HepG2 (cell line): ENCODE data around the gene CFAP61. TPM values are rescaled to one million over a fixed set of nuclear protein-coding genes. Genes with fewer than 3 reads are reported as not detected.

ENCODE experiments used
- ATAC-seq: fragments of 200-7000 bp; cut with Tn5 transposase; 3 replicates; pipeline ENCODE4 v1.9.1; 2020; ENCODE audit warnings: mild to moderate bottlenecking, moderate library complexity
- BruUV-seq: library from RNA; stranded (reverse); fragments of 400-500 nt; replicated peaks from 2 replicates; lab custom pipeline; 2021; lab: Mats Ljungman, UMichigan
- CTCF ChIA-PET: fragments of 300-600 bp; formaldehyde crosslinking; extraction: SDS; loops from one replicate; lab custom pipeline; 2021; ENCODE audit warnings: low total read pairs, inconsistent platforms, low intra/inter-chr PET ratio; lab: Yijun Ruan, JAX
- POLR2A ChIA-PET: fragments of 350-600 bp; sonication (Branson Sonifier 250); formaldehyde crosslinking; loops from one replicate; lab custom pipeline; 2020; ENCODE audit warnings: antibody characterized with exemption, inconsistent platforms; lab: Yijun Ruan, JAX
- DNase-seq: peaks from one replicate; pipeline ENCODE4 v3.0.0-alpha.2; 2015; ENCODE audit warnings: low spot score
- FAIRE-seq: peaks from 3 replicates; lab custom pipeline; 2011; peaks lifted over from hg19 to GRCh38; lab: Jason Lieb, UNC
- H2AFZ ChIP-seq: one replicate; pipeline ENCODE4 v1.6.1; 2011; ENCODE audit warnings: low read length, inconsistent platforms
- H3K27ac ChIP-seq: fragments of 300-600 bp; 3 replicates; pipeline ENCODE4 v1.8.0; 2011; ENCODE audit warnings: mixed run types, mild to moderate bottlenecking, mixed read lengths, low read length, inconsistent platforms; ENCODE audit not compliant: insufficient read depth; ENCODE audit errors: extremely low read length
- H3K27me3 ChIP-seq, 2 experiments: fragments of 200-600 bp in 1 of 2; 2 replicates in 1 of 2; 3 replicates in 1 of 2; pipeline versions ENCODE4 v1.6.0 to v1.8.0; 2011; ENCODE audit warnings: low read length in 2 of 2, mild to moderate bottlenecking in 2 of 2, moderate library complexity in 2 of 2, inconsistent platforms in 1 of 2; ENCODE audit not compliant: insufficient read depth in 2 of 2, control insufficient read depth in 1 of 2
- H3K36me3 ChIP-seq, 2 experiments: fragments of 200-600 bp in 1 of 2; replicated peaks in 1 of 2; 2 replicates in 1 of 2; 3 replicates in 1 of 2; pipeline versions ENCODE4 v1.5.1 to v1.8.0; 2011; ENCODE audit warnings: low read length in 2 of 2, inconsistent platforms in 1 of 2; ENCODE audit not compliant: insufficient read depth in 2 of 2, control insufficient read depth in 1 of 2
- H3K4me1 ChIP-seq: 2 replicates; pipeline ENCODE4 v1.5.1; 2012; ENCODE audit warnings: low read length, inconsistent platforms; ENCODE audit not compliant: insufficient read depth
- H3K4me2 ChIP-seq: 2 replicates; pipeline ENCODE4 v1.6.0; 2011; ENCODE audit warnings: low read depth, low read length, inconsistent platforms
- H3K4me3 ChIP-seq, 3 experiments: fragments of 200-600 bp in 1 of 3; sonication (generic), shearing (Covaris generic) in 1 of 3; replicated peaks in 1 of 3; 2 replicates each; pipeline ENCODE4 v1.5.1; 2011 to 2016; ENCODE audit warnings: low read length in 3 of 3, inconsistent platforms in 2 of 3, low read depth in 2 of 3, mild to moderate bottlenecking in 2 of 3, control low read depth in 1 of 3, mixed read lengths in 1 of 3; ENCODE audit not compliant: insufficient read depth in 1 of 3
- H3K79me2 ChIP-seq: one replicate; pipeline ENCODE4 v1.6.1; 2011; ENCODE audit warnings: low read length, inconsistent platforms; ENCODE audit not compliant: insufficient read depth
- H3K9ac ChIP-seq: 2 replicates; pipeline ENCODE4 v1.6.0; 2011; ENCODE audit warnings: mild to moderate bottlenecking, low read depth, low read length, inconsistent platforms; ENCODE audit not compliant: insufficient read depth
- H3K9me3 ChIP-seq: 2 replicates; pipeline ENCODE4 v1.5.1; 2012; ENCODE audit warnings: mild to moderate bottlenecking, low read length
- H4K20me1 ChIP-seq: 2 replicates; pipeline ENCODE4 v1.6.0; 2011; ENCODE audit warnings: inconsistent platforms, mild to moderate bottlenecking, low read length, moderate library complexity; ENCODE audit not compliant: insufficient read depth
- FOXJ3 ChIP-seq: sonication (generic); formaldehyde crosslinking; IDR thresholded peaks from 2 replicates; pipeline ENCODE4 v1.4.0; 2020; ENCODE audit warnings: missing genetic modification reagents, mild to moderate bottlenecking, borderline replicate concordance
- HNF4G ChIP-seq, 2 experiments: sonication (generic) in 1 of 2; formaldehyde crosslinking in 1 of 2; IDR thresholded peaks; 2 replicates each; pipeline versions ENCODE4 v1.4.0 to v1.6.1; 2011 to 2020; ENCODE audit warnings: borderline replicate concordance in 2 of 2, low read depth in 2 of 2, mild to moderate bottlenecking in 2 of 2, low read length in 1 of 2, missing genetic modification reagents in 1 of 2, moderate library complexity in 1 of 2
- JDP2 ChIP-seq: sonication (generic); formaldehyde crosslinking; IDR thresholded peaks from 2 replicates; pipeline ENCODE4 v1.8.1; 2022; ENCODE audit warnings: missing genetic modification reagents, borderline replicate concordance
- SMYD3 ChIP-seq: sonication (generic); formaldehyde crosslinking; IDR thresholded peaks from 2 replicates; pipeline ENCODE4 v1.8.1; 2023; ENCODE audit warnings: mild to moderate bottlenecking, missing genetic modification reagents
- TOPORS ChIP-seq: sonication (generic); formaldehyde crosslinking; IDR thresholded peaks from 2 replicates; pipeline ENCODE4 v1.8.0; 2023; ENCODE audit warnings: mild to moderate bottlenecking, missing genetic modification reagents
- ZNF3 ChIP-seq: IDR thresholded peaks from 2 replicates; pipeline ENCODE4 v1.7.0; 2017; ENCODE audit warnings: inconsistent platforms
- ZNF543 ChIP-seq: sonication (generic); formaldehyde crosslinking; IDR thresholded peaks from 2 replicates; pipeline ENCODE4 v1.4.0; 2020; ENCODE audit warnings: mild to moderate bottlenecking, missing genetic modification reagents
- WGBS: methylation state at CpG from one replicate; pipeline ENCODE4 v1.1.6; 2017; ENCODE audit warnings: low lambda C conversion rate; 5-methylcytosine and 5-hydroxymethylcytosine counted together
- in situ Hi-C: cut with HindIII; loops from 2 replicates; pipeline ENCODE4 v1.10.0; 2017; ENCODE audit warnings: low pct_unique_long_range_greater_than_20kb; ENCODE audit not compliant: extremely low pct_ligation_motif_present
- intact Hi-C: fragments of 100-400 bp; cut with micrococcal nuclease; formaldehyde crosslinking; loops from one replicate; pipeline ENCODE4 v1.10.0; 2022; ENCODE audit not compliant: unreplicated experiment
- polyA plus RNA-seq, 8 experiments: library from polyadenylated mRNA; depleted of rRNA in 3 of 8; stranded (reverse) in 7 of 8; unstranded in 1 of 8; fragments of >200 nt; fragmentation: Illumina TruSeq in 4 of 8; extraction: Trizol in 4 of 8; gene quantifications; 2 replicates each; pipeline versions ENCODE4 v1.2.1 to v1.2.3, GENCODE V29; 2011 to 2016; ENCODE audit warnings: low read depth in 4 of 8, missing spikeins in 1 of 8, mixed read lengths in 1 of 8; ENCODE audit not compliant: insufficient read depth in 1 of 8
- total RNA-seq, 5 experiments: library from RNA; depleted of rRNA; stranded (reverse); fragments of >200 nt; fragmentation: Illumina TruSeq; extraction: Trizol; gene quantifications; 2 replicates each; pipeline ENCODE4 v1.2.3, GENCODE V29; 2016; ENCODE audit warnings: low read depth in 1 of 5
- TF ChIP-seq, protein P1 (sequence below): sonication (generic); formaldehyde crosslinking; IDR thresholded peaks from 2 replicates; pipeline ENCODE4 v1.4.0; 2020; ENCODE audit warnings: missing genetic modification reagents
- TF ChIP-seq, protein P2 (sequence below): sonication (generic); formaldehyde crosslinking; IDR thresholded peaks from 2 replicates; pipeline ENCODE4 v1.5.1; 2020; ENCODE audit warnings: mild to moderate bottlenecking, missing genetic modification reagents, borderline replicate concordance

The CFAP61 gene
- total and polyA plus RNA-seq, 2 of the 13 experiments (the other 11 are each of a cell fraction or from before 2014, with no cell fraction given), result 0.27 TPM; not detected in 1

DNA sequence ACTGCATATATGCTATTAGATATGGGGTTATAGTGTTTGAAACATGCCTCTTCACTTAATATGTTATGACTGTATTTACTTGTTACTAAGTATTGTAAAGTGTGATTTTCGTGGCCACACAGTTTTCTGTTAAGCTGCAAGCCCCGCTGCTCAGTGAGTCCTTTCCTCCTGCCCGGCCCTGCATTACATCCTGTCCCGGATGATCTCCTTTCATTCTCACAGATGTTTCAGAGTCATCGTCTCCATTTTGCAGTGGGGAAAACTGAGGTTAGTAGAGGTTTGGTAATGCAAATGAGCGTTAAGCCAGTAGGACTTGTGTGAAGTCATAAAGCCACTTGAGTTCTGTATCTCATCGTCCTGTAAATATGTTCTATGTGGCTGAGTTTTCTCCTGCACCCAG lies 155.5 kb downstream of the CFAP61 start:
- H4K20me1 ChIP-seq, result no peaks in the 10 kb centered on the region
- CTCF ChIA-PET, result no interaction called here
- no peaks in the 10 kb centered on the region for H3K79me2 ChIP-seq
- H2AFZ ChIP-seq, result no peak overlapping the region
- POLR2A ChIA-PET, result no interaction called here
- no peak overlapping the region for H3K4me3 ChIP-seq
- in situ Hi-C loops, result no loop called here
- ATAC-seq, result no peak
- no peak for FAIRE-seq
- H3K4me2 ChIP-seq, result no peak overlapping the region
- H3K9ac ChIP-seq, result no peak overlapping the region
- BruUV-seq, result no TSS peak
- no peak for DNase-seq
- H3K27ac ChIP-seq, result no peak overlapping the region
- intact Hi-C loops, result no loop called here
- H3K4me1 ChIP-seq, result no peaks in the 10 kb centered on the region
- WGBS, result 17% methylated on average over 7 of the region's 7 CpGs
- H3K27me3 ChIP-seq, result peaks cover 0 to 22% of the 10 kb centered on the region in 2 experiments; a peak in 2 of 5 replicates
- no peaks in the 10 kb centered on the region for H3K36me3 ChIP-seq
- TF ChIP-seq, protein P1, sequence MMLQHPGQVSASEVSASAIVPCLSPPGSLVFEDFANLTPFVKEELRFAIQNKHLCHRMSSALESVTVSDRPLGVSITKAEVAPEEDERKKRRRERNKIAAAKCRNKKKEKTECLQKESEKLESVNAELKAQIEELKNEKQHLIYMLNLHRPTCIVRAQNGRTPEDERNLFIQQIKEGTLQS (CRISPR knock-in tag), result no peak
- TF ChIP-seq FOXJ3 (CRISPR knock-in tag), result no peak
- no peak for TF ChIP-seq TOPORS
- no peak for TF ChIP-seq SMYD3 (CRISPR knock-in tag)
- H3K9me3 ChIP-seq, result no peaks in the 10 kb centered on the region

DNA sequence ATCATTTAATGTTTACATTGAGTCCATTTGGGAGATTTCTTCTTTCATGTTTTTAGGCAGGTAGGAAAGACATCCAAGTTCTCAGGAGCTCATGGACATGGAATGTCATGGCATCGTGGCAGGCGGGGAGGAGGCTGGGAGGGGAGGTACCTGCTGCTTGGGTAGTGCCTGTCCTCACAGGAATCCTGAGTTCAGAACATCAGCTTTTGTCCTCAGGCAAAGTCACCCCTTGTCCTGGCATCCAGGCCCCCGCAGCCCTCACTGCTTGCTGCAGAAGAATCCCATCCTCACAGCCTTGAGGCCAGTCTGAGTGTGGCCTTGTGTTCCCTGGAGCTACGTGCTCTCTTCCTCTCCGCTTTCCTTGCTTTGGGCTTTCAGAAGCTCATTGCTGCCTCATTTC lies 157.4 kb downstream of the CFAP61 start:
- H3K9me3 ChIP-seq, result no peaks in the 10 kb centered on the region
- no peak overlapping the region for H3K4me2 ChIP-seq
- H3K27me3 ChIP-seq, result peaks cover 0 to 22% of the 10 kb centered on the region in 2 experiments; a peak in 2 of 5 replicates
- no peak overlapping the region for H3K9ac ChIP-seq
- FAIRE-seq (no peak), ATAC-seq (no peak), DNase-seq (no peak)
- H3K27ac ChIP-seq, result no peak overlapping the region
- POLR2A ChIA-PET, result no interaction called here
- TF ChIP-seq, protein P2, sequence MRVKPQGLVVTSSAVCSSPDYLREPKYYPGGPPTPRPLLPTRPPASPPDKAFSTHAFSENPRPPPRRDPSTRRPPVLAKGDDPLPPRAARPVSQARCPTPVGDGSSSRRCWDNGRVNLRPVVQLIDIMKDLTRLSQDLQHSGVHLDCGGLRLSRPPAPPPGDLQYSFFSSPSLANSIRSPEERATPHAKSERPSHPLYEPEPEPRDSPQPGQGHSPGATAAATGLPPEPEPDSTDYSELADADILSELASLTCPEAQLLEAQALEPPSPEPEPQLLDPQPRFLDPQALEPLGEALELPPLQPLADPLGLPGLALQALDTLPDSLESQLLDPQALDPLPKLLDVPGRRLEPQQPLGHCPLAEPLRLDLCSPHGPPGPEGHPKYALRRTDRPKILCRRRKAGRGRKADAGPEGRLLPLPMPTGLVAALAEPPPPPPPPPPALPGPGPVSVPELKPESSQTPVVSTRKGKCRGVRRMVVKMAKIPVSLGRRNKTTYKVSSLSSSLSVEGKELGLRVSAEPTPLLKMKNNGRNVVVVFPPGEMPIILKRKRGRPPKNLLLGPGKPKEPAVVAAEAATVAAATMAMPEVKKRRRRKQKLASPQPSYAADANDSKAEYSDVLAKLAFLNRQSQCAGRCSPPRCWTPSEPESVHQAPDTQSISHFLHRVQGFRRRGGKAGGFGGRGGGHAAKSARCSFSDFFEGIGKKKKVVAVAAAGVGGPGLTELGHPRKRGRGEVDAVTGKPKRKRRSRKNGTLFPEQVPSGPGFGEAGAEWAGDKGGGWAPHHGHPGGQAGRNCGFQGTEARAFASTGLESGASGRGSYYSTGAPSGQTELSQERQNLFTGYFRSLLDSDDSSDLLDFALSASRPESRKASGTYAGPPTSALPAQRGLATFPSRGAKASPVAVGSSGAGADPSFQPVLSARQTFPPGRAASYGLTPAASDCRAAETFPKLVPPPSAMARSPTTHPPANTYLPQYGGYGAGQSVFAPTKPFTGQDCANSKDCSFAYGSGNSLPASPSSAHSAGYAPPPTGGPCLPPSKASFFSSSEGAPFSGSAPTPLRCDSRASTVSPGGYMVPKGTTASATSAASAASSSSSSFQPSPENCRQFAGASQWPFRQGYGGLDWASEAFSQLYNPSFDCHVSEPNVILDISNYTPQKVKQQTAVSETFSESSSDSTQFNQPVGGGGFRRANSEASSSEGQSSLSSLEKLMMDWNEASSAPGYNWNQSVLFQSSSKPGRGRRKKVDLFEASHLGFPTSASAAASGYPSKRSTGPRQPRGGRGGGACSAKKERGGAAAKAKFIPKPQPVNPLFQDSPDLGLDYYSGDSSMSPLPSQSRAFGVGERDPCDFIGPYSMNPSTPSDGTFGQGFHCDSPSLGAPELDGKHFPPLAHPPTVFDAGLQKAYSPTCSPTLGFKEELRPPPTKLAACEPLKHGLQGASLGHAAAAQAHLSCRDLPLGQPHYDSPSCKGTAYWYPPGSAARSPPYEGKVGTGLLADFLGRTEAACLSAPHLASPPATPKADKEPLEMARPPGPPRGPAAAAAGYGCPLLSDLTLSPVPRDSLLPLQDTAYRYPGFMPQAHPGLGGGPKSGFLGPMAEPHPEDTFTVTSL, result no peak
- TF ChIP-seq ZNF3 (CRISPR knock-in tag) (no peak), JDP2 (no peak), ZNF543 (no peak), HNF4G (IDR thresholded peaks at IDR 0.05; ENCODE audit: borderline replicate concordance, low read depth, low read length) (no peak), HNF4G (CRISPR knock-in tag; IDR thresholded peaks at IDR 0.05; ENCODE audit: borderline replicate concordance, low read depth) (no peak)
- no peaks in the 10 kb centered on the region for H3K4me1 ChIP-seq
- CTCF ChIA-PET, result no interaction called here
- no peaks in the 10 kb centered on the region for H3K79me2 ChIP-seq
- H4K20me1 ChIP-seq, result no peaks in the 10 kb centered on the region
- in situ Hi-C loops (no loop called here), intact Hi-C loops (no loop called here)
- no peak overlapping the region for H2AFZ ChIP-seq
- 34% methylated on average over 5 of the region's 5 CpGs for WGBS
- no TSS peak for BruUV-seq
- H3K36me3 ChIP-seq, result no peaks in the 10 kb centered on the region
- H3K4me3 ChIP-seq, result no peak overlapping the region
